H1 (cell line): ENCODE results near the gene KRT37. TPM values are rescaled to one million over a fixed set of nuclear protein-coding genes. Genes with fewer than 3 reads are reported as not detected.

Experiments used
- CTCF ChIA-PET: fragments of 300-600 bp; sonication (Branson Sonifier 250); formaldehyde crosslinking; loops from one replicate; lab custom pipeline; 2021; ENCODE audit not compliant: partially characterized antibody; lab: Charles Lee
- POLR2A ChIA-PET: fragments of 300-600 bp; sonication (Branson Sonifier 250); formaldehyde crosslinking; loops from one replicate; lab custom pipeline; 2021; ENCODE audit warnings: inconsistent platforms; ENCODE audit not compliant: partially characterized antibody; lab: Charles Lee
- DNase-seq, 2 experiments: peaks; one replicate each; pipeline versions ENCODE4 v3.0.0 to v3.0.0-alpha.2; 2010 to 2022; ENCODE audit warnings: low spot score in 2 of 2, low read depth in 1 of 2, mixed read lengths in 1 of 2
- FAIRE-seq: peaks from 2 replicates; lab custom pipeline; 2011; peaks lifted over from hg19 to GRCh38; lab: Jason Lieb, UNC
- H2AFZ ChIP-seq: 2 replicates; pipeline ENCODE4 v1.8.1; 2012; ENCODE audit warnings: low read length, inconsistent platforms
- H2AK5ac ChIP-seq: 2 replicates; pipeline ENCODE4 v1.6.1; 2013; ENCODE audit warnings: low read depth, low read length
- H2BK120ac ChIP-seq: replicated peaks from 2 replicates; pipeline ENCODE3; 2013; ENCODE audit warnings: low read depth, low read length, inconsistent platforms
- H2BK12ac ChIP-seq: 2 replicates; pipeline ENCODE4 v1.6.1; 2013; ENCODE audit warnings: low read depth, low read length
- H2BK15ac ChIP-seq: 2 replicates; pipeline ENCODE4 v1.6.1; 2013; ENCODE audit warnings: low read length
- H2BK20ac ChIP-seq: 2 replicates; pipeline ENCODE4 v1.6.1; 2013; ENCODE audit warnings: low read length
- H2BK5ac ChIP-seq: 2 replicates; pipeline ENCODE4 v1.6.1; 2013; ENCODE audit warnings: low read depth, low read length
- H3K14ac ChIP-seq: 2 replicates; pipeline ENCODE4 v1.6.1; 2013; ENCODE audit warnings: inconsistent platforms; ENCODE audit not compliant: insufficient read length
- H3K18ac ChIP-seq: 2 replicates; pipeline ENCODE4 v1.6.1; 2013; ENCODE audit warnings: low read length; ENCODE audit errors: extremely low read depth
- H3K23ac ChIP-seq: 2 replicates; pipeline ENCODE4 v1.6.1; 2013; ENCODE audit warnings: inconsistent platforms; ENCODE audit not compliant: insufficient read length
- H3K23me2 ChIP-seq: 2 replicates; pipeline ENCODE4 v1.6.1; 2013; ENCODE audit warnings: low read depth, low read length
- H3K27ac ChIP-seq: 2 replicates; pipeline ENCODE4 v1.6.1; 2011; ENCODE audit warnings: low read depth, low read length, inconsistent platforms
- H3K27me3 ChIP-seq, 4 experiments: replicated peaks in 1 of 4; 1 replicate in 1 of 4; 2 replicates in 3 of 4; pipeline versions ENCODE4 v1.6.1 to v1.8.1; 2011 to 2013; ENCODE audit warnings: low read length in 3 of 4, mild to moderate bottlenecking in 3 of 4, inconsistent platforms in 2 of 4, mixed read lengths in 2 of 4, moderate library complexity in 1 of 4; ENCODE audit not compliant: control insufficient read depth in 3 of 4, insufficient read depth in 3 of 4; ENCODE audit errors: extremely low read depth in 1 of 4
- H3K36me3 ChIP-seq, 4 experiments: 2 replicates each; pipeline versions ENCODE4 v1.6.1 to v1.8.1; 2011 to 2013; ENCODE audit warnings: mild to moderate bottlenecking in 4 of 4, low read length in 3 of 4, moderate library complexity in 2 of 4, control low read depth in 1 of 4, inconsistent platforms in 1 of 4; ENCODE audit not compliant: insufficient read depth in 4 of 4, control insufficient read depth in 2 of 4
- H3K4ac ChIP-seq: replicated peaks from 2 replicates; pipeline ENCODE3; 2013; ENCODE audit warnings: low read length, low read depth, mixed read lengths, inconsistent platforms; ENCODE audit not compliant: insufficient read length
- H3K4me1 ChIP-seq, 4 experiments: replicated peaks in 1 of 4; 1 replicate in 1 of 4; 2 replicates in 3 of 4; pipeline versions ENCODE4 v1.6.1 to v1.8.1; 2011 to 2013; ENCODE audit warnings: low read length in 3 of 4, inconsistent platforms in 2 of 4, mixed read lengths in 1 of 4; ENCODE audit not compliant: insufficient read depth in 4 of 4, control insufficient read depth in 3 of 4
- H3K4me2 ChIP-seq, 2 experiments: 2 replicates each; pipeline versions ENCODE4 v1.6.1 to v1.8.1; 2011 to 2013; ENCODE audit warnings: low read depth in 2 of 2, low read length in 2 of 2, control low read depth in 1 of 2, inconsistent platforms in 1 of 2, mild to moderate bottlenecking in 1 of 2; ENCODE audit not compliant: insufficient read depth in 1 of 2
- H3K4me3 ChIP-seq, 4 experiments: fragments of 200-600, 300-600 bp in 1 of 4; sonication (generic), shearing (Covaris generic), sonication (Bioruptor Twin) in 1 of 4; 2 replicates each; pipeline versions ENCODE4 v1.5.1 to v1.8.1; 2011 to 2016; ENCODE audit warnings: low read length in 4 of 4, low read depth in 3 of 4, control low read depth in 2 of 4, inconsistent platforms in 2 of 4, mild to moderate bottlenecking in 2 of 4, mixed read lengths in 1 of 4, moderate library complexity in 1 of 4; ENCODE audit not compliant: insufficient read depth in 2 of 4; ENCODE audit errors: extremely low read depth in 1 of 4
- H3K56ac ChIP-seq: replicated peaks from 2 replicates; pipeline ENCODE3; 2013; ENCODE audit warnings: low read depth, mild to moderate bottlenecking, mixed read lengths, low read length, inconsistent platforms; ENCODE audit not compliant: insufficient read length
- H3K79me1 ChIP-seq: 2 replicates; pipeline ENCODE4 v1.6.1; 2013; ENCODE audit warnings: low read depth, low read length, control low read depth
- H3K79me2 ChIP-seq, 2 experiments: 2 replicates each; pipeline versions ENCODE4 v1.6.1 to v1.8.1; 2012 to 2013; ENCODE audit warnings: low read length in 2 of 2, mild to moderate bottlenecking in 2 of 2, inconsistent platforms in 1 of 2; ENCODE audit not compliant: insufficient read depth in 2 of 2, control insufficient read depth in 1 of 2
- H3K9ac ChIP-seq, 4 experiments: replicated peaks in 1 of 4; 1 replicate in 1 of 4; 2 replicates in 3 of 4; pipeline versions ENCODE4 v1.6.1 to v1.8.1; 2011 to 2013; ENCODE audit warnings: low read depth in 3 of 4, low read length in 3 of 4, control low read depth in 2 of 4, mild to moderate bottlenecking in 2 of 4, moderate library complexity in 2 of 4, inconsistent platforms in 1 of 4; ENCODE audit errors: extremely low read depth in 1 of 4
- H3K9me3 ChIP-seq, 2 experiments: 2 replicates each; pipeline versions ENCODE4 v1.6.1 to v1.8.1; 2012 to 2013; ENCODE audit warnings: mild to moderate bottlenecking in 2 of 2, moderate library complexity in 2 of 2, control low read depth in 1 of 2, inconsistent platforms in 1 of 2, low read depth in 1 of 2, low read length in 1 of 2, mixed read lengths in 1 of 2; ENCODE audit not compliant: insufficient read depth in 2 of 2
- H4K20me1 ChIP-seq, 2 experiments: replicated peaks in 1 of 2; 2 replicates each; pipeline versions ENCODE3 to v1.8.1; 2011 to 2013; ENCODE audit warnings: inconsistent platforms in 2 of 2, low read length in 2 of 2, mild to moderate bottlenecking in 1 of 2; ENCODE audit not compliant: insufficient read depth in 2 of 2, control insufficient read depth in 1 of 2
- H4K5ac ChIP-seq: 2 replicates; pipeline ENCODE4 v1.6.1; 2013; ENCODE audit warnings: low read length, low read depth, mixed read lengths, inconsistent platforms; ENCODE audit not compliant: insufficient read length
- H4K8ac ChIP-seq: 2 replicates; pipeline ENCODE4 v1.8.0; 2013; ENCODE audit warnings: mild to moderate bottlenecking, moderate library complexity, low read length, inconsistent platforms; ENCODE audit not compliant: insufficient read depth; ENCODE audit errors: extremely low read depth
- H4K91ac ChIP-seq: replicated peaks from 2 replicates; pipeline ENCODE3; 2013; ENCODE audit warnings: low read length, mixed read lengths, inconsistent platforms; ENCODE audit not compliant: insufficient read length
- RAD21 ChIP-seq, 2 experiments: IDR thresholded peaks in 1 of 2; conservative IDR thresholded peaks in 1 of 2; 2 replicates each; pipeline ENCODE4 v1.6.1; 2011; ENCODE audit warnings: low read depth in 2 of 2, low read length in 2 of 2, improper control_type of control experiment in 1 of 2, inconsistent platforms in 1 of 2, mild to moderate bottlenecking in 1 of 2, moderate library complexity in 1 of 2
- TCF12 ChIP-seq: IDR thresholded peaks from 2 replicates; pipeline ENCODE4 v1.6.1; 2011; ENCODE audit warnings: low read depth, mild to moderate bottlenecking, low read length
- WGBS, 2 experiments: shearing (Covaris generic) in 1 of 2; methylation state at CpG; one replicate each; pipeline versions ENCODE4 v1.1.6 to v1.1.7; 2013 to 2015; ENCODE audit warnings: low lambda C conversion rate in 2 of 2, mixed read lengths in 2 of 2, inconsistent platforms in 1 of 2, low coverage in 1 of 2, missing lambda C conversion rate in 1 of 2; ENCODE audit not compliant: insufficient replicate concordance in 2 of 2, insufficient coverage in 1 of 2, insufficient read length in 1 of 2; ENCODE audit errors: extremely low coverage in 1 of 2, missing lambda C conversion rate in 1 of 2; 5-methylcytosine and 5-hydroxymethylcytosine counted together
- polyA plus RNA-seq, 7 experiments: library from polyadenylated mRNA; depleted of rRNA in 3 of 7; stranded (reverse) in 5 of 7; unstranded in 2 of 7; fragments of >200 nt in 5 of 7; fragments of 200-250 nt in 2 of 7; gene quantifications; 1 replicate in 5 of 7; 2 replicates in 1 of 7; 4 replicates in 1 of 7; pipeline versions ENCODE4 v1.2.1 to v1.2.3, GENCODE V29; 2011 to 2013; ENCODE audit warnings: missing spikeins in 2 of 7, mixed read lengths in 2 of 7
- total RNA-seq: library from RNA; stranded (reverse); fragmentation: NEBNext Ultra II Directional; extraction: Animal tissue kit (Norgen Biotek cat#: 25700); gene quantifications from 2 replicates; pipeline ENCODE4 v1.2.1, GENCODE V29; 2021
- TF ChIP-seq, protein P1 (sequence below), 3 experiments: IDR thresholded peaks; 1 replicate in 2 of 3; 2 replicates in 1 of 3; pipeline versions ENCODE4 v1.5.1 to v1.6.1; 2011; ENCODE audit warnings: low read length in 3 of 3, mild to moderate bottlenecking in 3 of 3, inconsistent platforms in 2 of 3, low read depth in 1 of 3, moderate library complexity in 1 of 3; ENCODE audit not compliant: insufficient read depth in 1 of 3; ENCODE audit errors: control extremely low read depth in 1 of 3

The KRT37 gene
- total and polyA plus RNA-seq, 2 of the 8 experiments (the other 6 are each of a cell fraction or from before 2014, with no cell fraction given): not detected

DNA sequence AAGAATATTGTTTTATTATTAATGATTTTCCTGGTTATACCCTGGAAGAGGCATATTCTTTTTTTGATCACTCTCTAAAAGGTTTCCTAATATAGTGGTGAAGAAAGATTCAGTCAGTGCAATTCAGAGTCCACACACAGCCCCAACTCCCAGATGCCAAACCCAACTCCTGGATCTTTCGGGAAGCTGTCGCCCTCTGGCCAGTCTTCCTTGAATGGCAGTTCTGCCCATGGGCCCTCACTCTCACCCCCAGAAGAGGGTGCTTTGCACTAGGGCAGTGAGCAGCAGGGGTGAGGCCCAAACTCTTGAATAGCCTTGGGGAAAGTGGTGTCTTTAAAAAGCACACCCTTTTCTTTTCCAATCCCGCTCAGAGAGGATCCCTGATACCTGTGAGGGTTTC is 31.8 kb upstream of the KRT37 start:
- Histone ChIP-seq H2BK5ac (no peak overlapping the region), H2BK12ac (no peak overlapping the region), H3K23me2 (no peaks in the 10 kb centered on the region), H4K5ac (no peak overlapping the region), H3K9me3 (peaks cover 3 to 9% of the 10 kb centered on the region in 2 experiments; a peak in 2 of 4 replicates), H2BK15ac (no peak overlapping the region), H3K79me2 (no peaks in the 10 kb centered on the region), H3K4ac (no peak overlapping the region), H3K4me3 (no peak overlapping the region), H4K91ac (no peak overlapping the region), H3K14ac (no peak overlapping the region), H3K9ac (no peak overlapping the region), H3K18ac (no peak overlapping the region), H3K27me3 (no peaks in the 10 kb centered on the region), H3K4me1 (no peaks in the 10 kb centered on the region), H2BK120ac (no peak overlapping the region), H2AFZ (no peak overlapping the region), H3K36me3 (no peaks in the 10 kb centered on the region), H2AK5ac (no peak overlapping the region), H3K23ac (no peak overlapping the region), H4K20me1 (no peaks in the 10 kb centered on the region), H3K56ac (no peak overlapping the region), H3K4me2 (no peak overlapping the region), H4K8ac (peak overlapping the region; percentile 43; the same call in 1 of the 2 replicates)
- ChIA-PET POLR2A (no interaction called here), CTCF (interaction anchor here (0.6 to 3.6 kb wide), 8 partner anchors 9 to 571 kb away, joined by 3 to 15 read pairs (median 4); no protein-coding TSS in a partner anchor)
- FAIRE-seq: no peak
- DNase-seq: peak in 1 of 2 experiments; percentile 49
- WGBS, 2 experiments: 71% methylated on average over 3 of the region's 3 CpGs; no CpG with 5 or more reads in 1 of the 2 experiments
- peak; percentile 64 to 70 for TF ChIP-seq RAD21 (IDR thresholded peaks at IDR 0.05 in 1 of 2, conservative IDR thresholded peaks at IDR 0.05 in 1 of 2; ENCODE audit: low read depth in 2 of 2, low read length in 2 of 2)
- TF ChIP-seq, protein P1, sequence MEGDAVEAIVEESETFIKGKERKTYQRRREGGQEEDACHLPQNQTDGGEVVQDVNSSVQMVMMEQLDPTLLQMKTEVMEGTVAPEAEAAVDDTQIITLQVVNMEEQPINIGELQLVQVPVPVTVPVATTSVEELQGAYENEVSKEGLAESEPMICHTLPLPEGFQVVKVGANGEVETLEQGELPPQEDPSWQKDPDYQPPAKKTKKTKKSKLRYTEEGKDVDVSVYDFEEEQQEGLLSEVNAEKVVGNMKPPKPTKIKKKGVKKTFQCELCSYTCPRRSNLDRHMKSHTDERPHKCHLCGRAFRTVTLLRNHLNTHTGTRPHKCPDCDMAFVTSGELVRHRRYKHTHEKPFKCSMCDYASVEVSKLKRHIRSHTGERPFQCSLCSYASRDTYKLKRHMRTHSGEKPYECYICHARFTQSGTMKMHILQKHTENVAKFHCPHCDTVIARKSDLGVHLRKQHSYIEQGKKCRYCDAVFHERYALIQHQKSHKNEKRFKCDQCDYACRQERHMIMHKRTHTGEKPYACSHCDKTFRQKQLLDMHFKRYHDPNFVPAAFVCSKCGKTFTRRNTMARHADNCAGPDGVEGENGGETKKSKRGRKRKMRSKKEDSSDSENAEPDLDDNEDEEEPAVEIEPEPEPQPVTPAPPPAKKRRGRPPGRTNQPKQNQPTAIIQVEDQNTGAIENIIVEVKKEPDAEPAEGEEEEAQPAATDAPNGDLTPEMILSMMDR (IDR thresholded peaks at IDR 0.05; ENCODE audit: control extremely low read depth in 1 of 3, insufficient read depth in 1 of 3, low read depth in 1 of 3, low read length in 3 of 3): peak; percentile 45 to 70 (median 58)
- TF ChIP-seq TCF12: no peak
- TF ChIP-seq, all 59 proteins: peak for 2
- no peak overlapping the region for H3K27ac ChIP-seq
- no peak overlapping the region for H2BK20ac ChIP-seq
- no peaks in the 10 kb centered on the region for H3K79me1 ChIP-seq
